CD4-positive, alpha-beta T cell treated with Interleukin-1 beta for 1 hour (primary cell): Measurements from ENCODE around the gene ERRFI1.

Experiments used
- DNase-seq, 2 donors: peaks; one replicate each; pipeline ENCODE4 v3.0.0-alpha.2; 2020 to 2022

The ERRFI1 gene

DNA sequence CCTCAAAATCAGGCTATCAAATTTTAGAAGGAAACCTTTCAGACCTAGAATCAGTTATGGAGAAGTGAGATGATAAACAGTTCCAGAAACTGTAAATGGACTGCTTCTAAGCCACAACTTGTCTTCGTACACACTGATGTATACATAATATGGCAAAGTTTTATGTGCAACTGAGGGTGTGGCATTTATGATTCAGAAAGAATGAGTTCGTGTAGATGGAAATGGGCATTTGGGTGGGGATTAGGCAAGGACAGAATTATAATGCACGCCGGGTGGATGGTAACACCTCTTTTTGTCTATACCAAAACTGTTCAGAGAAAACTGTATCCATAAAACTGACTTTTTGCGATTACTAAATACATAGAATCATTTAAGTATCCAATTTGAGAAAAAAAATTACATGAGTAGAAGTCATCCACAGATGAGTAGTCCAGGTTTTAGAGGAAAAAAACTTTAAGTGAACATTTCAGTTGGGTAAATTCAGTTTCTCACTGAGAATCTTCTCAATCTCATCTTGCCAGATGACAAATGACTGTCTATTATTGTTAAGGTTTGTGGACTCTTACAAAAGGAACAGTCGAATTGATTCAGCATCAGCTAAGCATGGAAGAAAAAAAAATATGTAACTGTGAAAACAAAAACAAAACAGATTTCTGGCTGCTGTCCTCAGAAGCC, 22.5 kb downstream of the ERRFI1 start:
- no peak for DNase-seq

DNA sequence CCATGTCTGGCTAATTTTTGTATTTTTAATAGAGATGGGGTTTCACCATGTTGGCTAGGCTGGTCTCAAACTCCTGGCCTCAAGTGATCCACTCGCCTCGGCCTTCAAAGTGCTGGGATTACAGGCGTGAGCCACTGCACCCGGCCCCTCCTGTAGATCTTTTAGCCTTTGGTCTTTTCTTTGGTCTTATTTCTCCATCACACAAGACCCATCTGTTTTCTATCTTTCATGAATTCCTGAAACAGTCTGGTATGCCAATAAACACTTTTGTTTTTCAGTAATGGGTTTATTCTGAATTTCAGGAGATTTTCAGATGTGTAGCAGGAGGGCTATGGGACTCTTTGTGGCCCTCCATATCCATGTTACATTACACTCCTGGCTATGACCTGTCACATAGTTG, 23.2 kb downstream of the ERRFI1 start:
- no peak for DNase-seq

DNA sequence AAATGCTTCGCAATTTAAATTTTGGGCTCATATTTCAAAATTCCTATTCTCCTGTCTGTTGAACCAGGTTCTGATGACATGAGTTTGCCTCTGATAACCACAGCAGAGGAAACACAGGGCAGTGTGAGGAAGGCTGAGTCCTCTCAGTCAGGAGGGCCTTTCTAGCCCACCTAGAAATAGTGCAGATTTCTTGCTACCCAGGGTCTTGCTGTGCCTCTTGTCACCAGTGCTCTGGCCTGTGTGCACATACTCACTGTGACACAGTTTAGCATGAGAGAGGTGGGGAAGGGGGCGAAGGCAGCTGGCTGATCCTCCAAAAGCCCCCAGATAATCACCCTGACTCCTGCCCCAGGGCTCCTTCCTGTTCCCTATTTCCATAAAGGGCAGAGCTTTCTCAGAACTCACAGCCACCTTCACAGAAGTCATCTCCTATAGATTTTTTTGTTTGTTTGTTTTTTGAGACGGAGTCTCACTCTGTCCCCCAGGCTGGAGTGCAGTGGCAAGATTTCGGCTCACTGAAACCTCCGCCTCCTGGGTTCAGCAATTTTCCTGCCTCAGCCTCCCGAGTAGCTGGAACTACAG, 23.7 kb downstream of the ERRFI1 start:
- DNase-seq = no peak

DNA sequence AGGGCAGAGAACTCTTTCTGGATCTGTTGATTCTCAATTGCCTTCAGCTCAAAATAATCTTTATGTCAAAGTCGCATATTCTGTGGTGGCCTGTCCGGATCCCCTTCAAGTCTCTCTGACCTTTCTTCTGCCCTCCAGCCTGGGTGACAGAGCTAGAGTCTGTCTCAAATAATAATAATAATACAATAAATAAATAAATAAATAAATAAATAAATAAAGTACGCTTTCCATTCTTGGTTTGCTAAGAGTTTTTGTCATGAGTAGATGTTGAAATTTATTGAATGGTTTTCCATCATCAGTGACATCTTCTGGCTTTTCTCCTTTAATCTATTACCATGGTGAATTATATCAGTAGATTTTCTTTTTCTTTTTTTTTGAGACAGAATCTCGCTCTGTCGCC, 30.7 kb downstream of the ERRFI1 start:
- no peak for DNase-seq

GRCh38 chr1:7994827-7995226, 31.3 kb downstream of the ERRFI1 start:
- DNase-seq = no peak

GRCh38 chr1:7993593-7994479, 32.3 kb downstream of the ERRFI1 start:
- no peak for DNase-seq

DNA sequence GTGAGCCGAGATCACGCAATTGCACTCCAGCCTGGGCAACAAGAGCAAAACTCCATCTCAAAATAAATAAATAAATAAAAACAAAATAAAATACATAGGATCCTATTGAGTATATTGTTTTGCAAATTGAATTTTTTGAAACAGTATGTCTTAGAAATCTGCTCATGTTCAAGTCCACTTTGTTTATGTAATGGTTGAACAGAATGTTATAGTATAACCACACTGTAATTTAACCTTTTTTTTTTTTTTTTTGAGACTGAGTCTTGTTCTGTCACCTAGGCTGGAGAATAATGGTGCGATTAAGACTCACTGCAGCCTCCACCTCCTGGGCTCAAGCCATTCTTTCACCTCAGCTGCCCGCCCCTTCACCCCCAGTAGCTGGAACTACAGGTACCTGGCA, 33.2 kb downstream of the ERRFI1 start:
- DNase-seq = no peak

- DNase-seq = no peak
Observed at GRCh38 chr1:7991504-7992440, 34.3 kb downstream of the ERRFI1 start.

DNA sequence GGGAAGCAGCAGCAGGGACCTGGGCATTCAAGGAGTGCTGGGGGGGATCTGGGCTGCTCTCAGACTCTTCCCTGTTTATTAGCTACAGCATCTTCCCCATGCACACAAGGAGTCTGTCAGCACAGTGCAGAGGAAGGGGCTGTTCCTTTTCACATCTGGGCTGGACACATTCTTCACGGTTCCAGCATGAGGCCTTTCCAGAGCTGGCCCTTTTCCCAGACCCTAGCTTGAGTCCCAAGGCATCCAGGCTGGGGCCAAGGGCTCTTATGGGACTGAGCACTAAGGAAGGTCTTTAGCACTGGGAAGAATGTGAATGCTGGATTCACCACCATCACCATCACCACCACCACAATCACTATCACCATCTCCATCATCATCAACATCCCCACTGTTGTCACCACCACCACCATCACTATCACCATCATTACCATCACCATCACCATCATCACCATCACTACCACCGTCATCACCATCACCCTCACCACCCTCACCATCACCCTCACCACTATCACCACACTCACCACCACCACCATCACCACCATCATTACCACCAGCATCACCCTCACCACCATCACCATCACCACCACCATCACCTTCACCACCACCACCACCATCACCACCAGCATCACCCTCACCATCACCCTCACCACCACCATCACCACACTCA, 36.2 kb downstream of the ERRFI1 start:
- DNase-seq = no peak

- no peak for DNase-seq
Observed at GRCh38 chr1:7988576-7988975, 37.5 kb downstream of the ERRFI1 start.

GRCh38 chr1:7987528-7987927, 38.6 kb downstream of the ERRFI1 start:
- DNase-seq = no peak

- DNase-seq = no peak
Observed at GRCh38 chr1:7985851-7986612, 40.1 kb downstream of the ERRFI1 start.

DNA sequence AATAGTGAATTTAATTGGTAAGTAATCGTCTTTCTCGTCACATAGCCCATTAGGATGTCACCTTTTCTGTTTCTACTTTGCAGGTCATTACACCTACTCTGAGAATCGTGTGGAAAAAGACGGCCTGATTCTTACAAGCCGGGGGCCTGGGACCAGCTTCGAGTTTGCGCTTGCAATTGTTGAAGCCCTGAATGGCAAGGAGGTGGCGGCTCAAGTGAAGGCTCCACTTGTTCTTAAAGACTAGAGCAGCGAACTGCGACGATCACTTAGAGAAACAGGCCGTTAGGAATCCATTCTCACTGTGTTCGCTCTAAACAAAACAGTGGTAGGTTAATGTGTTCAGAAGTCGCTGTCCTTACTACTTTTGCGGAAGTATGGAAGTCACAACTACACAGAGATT, 41.3 kb downstream of the ERRFI1 start:
- DNase-seq = no peak

GRCh38 chr1:7983086-7983778, 42.9 kb downstream of the ERRFI1 start:
- no peak for DNase-seq

DNA sequence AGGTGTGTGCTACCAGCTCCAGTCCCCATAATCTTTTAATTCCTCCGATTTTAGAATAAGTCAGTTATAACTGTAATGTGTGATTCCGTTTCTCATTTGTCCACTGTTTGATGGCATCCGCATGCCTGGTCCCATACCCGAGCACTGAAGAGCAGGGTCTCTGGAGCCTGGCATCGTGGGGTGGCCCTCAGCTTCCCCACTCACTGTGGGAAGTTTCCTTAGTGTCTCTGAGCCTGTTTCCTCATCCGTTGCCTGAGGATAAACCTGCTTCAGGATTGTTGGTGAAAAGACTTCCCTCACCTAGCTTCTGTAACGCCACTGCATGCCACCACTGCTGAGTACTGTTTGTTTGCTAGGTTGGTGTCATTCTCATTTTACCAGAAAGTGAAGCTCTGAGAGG, 45.1 kb downstream of the ERRFI1 start:
- no peak for DNase-seq

GRCh38 chr1:7975212-7975865, 50.8 kb downstream of the ERRFI1 start:
- DNase-seq = peak; percentile 23 to 25

DNA sequence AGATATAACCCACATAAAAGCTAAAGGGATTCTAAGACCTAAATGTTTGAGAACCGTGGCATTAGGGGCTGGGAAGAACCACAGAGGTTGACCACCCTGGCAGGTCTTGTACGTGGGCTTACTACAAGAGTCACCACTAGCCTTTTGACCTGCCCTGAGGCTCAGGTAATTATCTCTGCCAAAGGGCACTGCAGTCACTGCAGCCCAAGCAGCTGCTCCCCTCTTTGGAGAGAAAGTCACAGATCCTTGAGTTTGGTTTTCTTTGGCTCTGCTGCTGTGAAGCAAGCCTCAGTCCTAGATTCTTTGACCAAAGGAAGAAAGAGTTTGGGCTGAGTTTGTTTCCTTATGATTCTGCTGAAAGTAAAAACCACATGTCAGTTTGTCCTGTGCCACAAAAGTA, 53.0 kb downstream of the ERRFI1 start:
- DNase-seq = no peak

DNA sequence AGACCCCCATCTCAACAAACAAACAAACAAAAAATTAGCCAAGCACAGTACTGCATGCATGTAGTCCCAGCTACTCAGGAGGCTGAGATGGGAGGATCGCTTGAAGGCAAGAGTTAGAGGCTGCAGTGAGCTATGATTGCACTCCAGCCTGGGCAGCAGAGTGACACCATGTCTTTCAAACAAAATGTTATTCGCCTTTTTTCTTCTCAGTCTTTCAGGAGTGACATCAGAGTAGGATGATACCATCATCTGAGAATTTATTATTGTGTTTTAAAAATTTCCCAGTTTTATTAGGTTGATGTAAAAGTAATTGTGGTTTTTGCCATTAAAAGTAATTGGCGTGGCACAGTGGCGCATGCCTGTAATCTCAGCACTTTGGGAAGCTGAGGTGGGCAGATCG, 53.8 kb downstream of the ERRFI1 start:
- no peak for DNase-seq

DNA sequence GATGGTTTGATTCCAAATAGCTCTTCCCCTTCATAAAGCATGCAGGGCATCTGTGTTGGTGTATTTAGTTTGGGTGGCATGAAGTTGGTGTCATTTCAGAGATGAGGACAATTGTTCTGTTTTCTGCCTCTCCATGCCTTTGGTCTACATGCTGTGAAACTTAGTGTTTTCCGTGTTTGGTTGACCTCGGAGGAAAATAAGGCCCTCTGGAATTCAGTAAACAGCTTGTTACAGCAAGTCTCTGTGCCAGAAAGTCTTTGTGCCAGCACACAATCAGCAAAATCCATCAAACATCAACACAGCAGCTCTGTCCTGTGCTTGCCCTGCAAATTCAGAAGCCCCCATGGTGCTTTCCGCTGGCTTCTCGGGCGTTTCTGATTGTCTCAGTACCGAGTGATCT, 55.1 kb downstream of the ERRFI1 start:
- DNase-seq = no peak

DNA sequence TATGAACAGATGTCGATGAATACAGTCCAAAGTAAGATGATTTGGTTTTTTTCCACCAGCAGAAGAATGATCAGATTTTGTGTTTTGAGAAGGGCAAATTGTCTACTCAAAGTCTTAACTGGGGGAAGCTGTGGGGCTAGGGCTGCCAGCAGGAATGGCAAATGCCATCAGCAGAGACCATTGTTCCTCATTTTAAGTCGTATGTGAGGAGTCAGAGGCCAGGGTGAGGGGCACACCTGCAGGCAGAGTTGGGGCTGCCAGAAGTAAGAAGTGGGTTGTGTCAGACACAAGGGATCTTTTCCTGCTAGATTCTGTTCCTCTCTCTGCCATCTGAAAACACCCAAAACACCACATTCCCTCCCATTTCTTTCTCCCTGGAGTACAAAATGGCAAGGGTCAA, 55.9 kb downstream of the ERRFI1 start:
- DNase-seq = no peak
